ENCODE measurements around the gene CACNA1B. TPM values are rescaled to one million over a fixed set of nuclear protein-coding genes. Genes with fewer than 3 reads are reported as not detected.

CACNA1B gene
- total RNA-seq, 1 experiment from 2014 or later, result 1.7 TPM

DNA sequence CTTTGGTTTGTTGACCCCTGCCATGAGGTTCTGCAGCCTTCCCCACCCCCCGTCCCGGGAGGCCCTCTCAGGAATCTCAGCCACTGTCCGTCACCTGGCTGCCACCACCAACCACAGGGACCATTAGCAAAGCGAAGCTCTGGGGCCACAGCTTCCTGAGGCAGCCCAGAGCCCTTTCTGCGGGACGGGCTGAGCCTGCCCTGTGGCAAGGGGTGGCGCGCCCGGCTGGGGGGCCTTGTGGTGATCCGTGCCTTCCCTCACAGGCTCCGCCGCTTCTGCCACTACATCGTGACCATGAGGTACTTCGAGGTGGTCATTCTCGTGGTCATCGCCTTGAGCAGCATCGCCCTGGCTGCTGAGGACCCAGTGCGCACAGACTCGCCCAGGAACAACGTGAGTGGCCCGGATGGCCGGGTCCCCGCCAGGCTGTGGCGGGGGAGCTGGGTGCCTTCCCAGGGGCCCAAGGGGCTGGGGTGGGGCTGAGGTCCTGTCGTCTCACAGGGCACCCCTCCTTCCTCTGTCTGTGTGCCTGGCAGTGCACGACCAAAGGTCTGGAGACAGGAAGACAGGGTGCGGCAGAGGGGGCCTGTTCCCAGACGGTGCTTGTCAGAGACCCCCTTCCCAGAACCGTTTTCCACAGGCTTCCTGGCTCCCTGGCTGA is 169.2 kb downstream of the CACNA1B start:
- POLR2A ChIA-PET, result no interaction called here
- Histone ChIP-seq H3K4me1 (ENCODE audit: control insufficient read depth in 1 of 2, insufficient read depth in 2 of 2, low read length in 2 of 2) (no peaks in the 10 kb centered on the region), H3K4me3 (replicated peaks in 1 of 2; ENCODE audit: low read depth in 1 of 2, low read length in 2 of 2) (no peak overlapping the region), H4K20me1 (ENCODE audit: insufficient read depth) (no peaks in the 10 kb centered on the region), H3K27ac (ENCODE audit: low read depth, low read length) (no peak overlapping the region), H3K79me2 (ENCODE audit: insufficient read depth, low read length) (no peaks in the 10 kb centered on the region), H3K9me2 (ENCODE audit: insufficient read depth) (no peaks in the 10 kb centered on the region), H3K27me3 (ENCODE audit: insufficient read depth, low read length) (no peaks in the 10 kb centered on the region), H3K36me3 (ENCODE audit: control insufficient read depth in 1 of 2, insufficient read depth in 2 of 2, low read length in 2 of 2) (no peaks in the 10 kb centered on the region), H3K9me3 (ENCODE audit: control insufficient read depth in 1 of 2, insufficient read depth in 1 of 2, low read depth in 1 of 2, low read length in 2 of 2) (no peaks in the 10 kb centered on the region), H3K4me2 (ENCODE audit: low read length) (no peak overlapping the region), H2AFZ (ENCODE audit: low read depth, low read length, poor library complexity, severe bottlenecking) (no peak overlapping the region), H3K9ac (ENCODE audit: low read length) (no peak overlapping the region)
- RAD21 ChIA-PET (ENCODE audit: low non-redundant PET in 1 of 2, low total read pairs in 2 of 2, uncharacterized antibody in 2 of 2, unreplicated experiment in 2 of 2), result no interaction called here
- CTCF ChIA-PET, result no interaction called here
- no peak for TF ChIP-seq YY1 (IDR thresholded peaks at IDR 0.05; ENCODE audit: extremely low read depth, insufficient replicate concordance, low read depth, low read length)
- TF ChIP-seq, protein P1, sequence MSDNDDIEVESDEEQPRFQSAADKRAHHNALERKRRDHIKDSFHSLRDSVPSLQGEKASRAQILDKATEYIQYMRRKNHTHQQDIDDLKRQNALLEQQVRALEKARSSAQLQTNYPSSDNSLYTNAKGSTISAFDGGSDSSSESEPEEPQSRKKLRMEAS (IDR thresholded peaks at IDR 0.05), result no peak
- TF ChIP-seq ZFX (IDR thresholded peaks at IDR 0.05), result no peak
- TF ChIP-seq SP1 (IDR thresholded peaks at IDR 0.05; ENCODE audit: low read depth), result no peak
- TF ChIP-seq CEBPB (IDR thresholded peaks at IDR 0.05; ENCODE audit: low read depth), result no peak
- TF ChIP-seq EGR1 (IDR thresholded peaks at IDR 0.05; ENCODE audit: low read depth), result no peak
- TF ChIP-seq POLR2AphosphoS5 (IDR thresholded peaks at IDR 0.05; ENCODE audit: low read depth, low read length), result no peak
- TF ChIP-seq JUND (IDR thresholded peaks at IDR 0.05), result no peak
- no peak for TF ChIP-seq SRF (IDR thresholded peaks at IDR 0.05; ENCODE audit: low read depth)
- TF ChIP-seq FOSL1 (IDR thresholded peaks at IDR 0.05; ENCODE audit: low read depth), result no peak
- no peak for TF ChIP-seq SIN3A (IDR thresholded peaks at IDR 0.05; ENCODE audit: low read depth)
- TF ChIP-seq TCF7L2 (IDR thresholded peaks at IDR 0.05; ENCODE audit: borderline replicate concordance, extremely low read depth, insufficient read depth, insufficient read length), result no peak
- no peak for TF ChIP-seq RAD21 (IDR thresholded peaks at IDR 0.05; ENCODE audit: low read depth)
- TF ChIP-seq EZH2phosphoT487 (IDR thresholded peaks at IDR 0.05; ENCODE audit: borderline replicate concordance), result no peak
- TF ChIP-seq EZH2 (IDR thresholded peaks at IDR 0.05), result no peak
- ATAC-seq (no peak), DNase-seq (ENCODE audit: low read depth, low spot score) (no peak)
- no TSS peak for BruUV-seq (replicated peaks)
- intact Hi-C loops (cut with micrococcal nuclease), result no loop called here
